ENCODE measurements around the gene ARHGAP22.

Gene ARHGAP22

GRCh38 chr10:48633381-48634197 lies 28.7 kb upstream of the ARHGAP22 start:
- DNase-seq (ENCODE audit: low spot score): no peak

DNA sequence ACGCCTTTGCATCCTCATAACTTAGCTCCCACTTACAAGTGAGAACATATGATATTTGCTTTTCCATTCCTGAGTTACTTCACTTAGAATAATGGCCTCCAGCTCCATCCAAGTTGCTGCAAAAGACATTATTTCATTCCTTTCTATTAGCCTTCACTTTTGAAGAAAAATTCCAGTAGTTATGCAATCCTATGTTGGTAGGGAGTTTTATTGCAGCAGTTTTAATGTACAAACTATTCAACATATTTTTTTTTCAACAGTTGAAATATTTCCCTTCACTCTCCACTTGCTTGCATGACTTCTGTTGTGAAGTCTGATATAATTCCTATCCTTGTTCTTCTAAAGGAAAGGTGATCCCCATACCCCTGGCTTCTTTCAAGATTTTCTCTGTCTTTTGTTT lies 27.3 kb upstream of the ARHGAP22 start:
- peak; percentile 32 for DNase-seq (ENCODE audit: low spot score)

DNA sequence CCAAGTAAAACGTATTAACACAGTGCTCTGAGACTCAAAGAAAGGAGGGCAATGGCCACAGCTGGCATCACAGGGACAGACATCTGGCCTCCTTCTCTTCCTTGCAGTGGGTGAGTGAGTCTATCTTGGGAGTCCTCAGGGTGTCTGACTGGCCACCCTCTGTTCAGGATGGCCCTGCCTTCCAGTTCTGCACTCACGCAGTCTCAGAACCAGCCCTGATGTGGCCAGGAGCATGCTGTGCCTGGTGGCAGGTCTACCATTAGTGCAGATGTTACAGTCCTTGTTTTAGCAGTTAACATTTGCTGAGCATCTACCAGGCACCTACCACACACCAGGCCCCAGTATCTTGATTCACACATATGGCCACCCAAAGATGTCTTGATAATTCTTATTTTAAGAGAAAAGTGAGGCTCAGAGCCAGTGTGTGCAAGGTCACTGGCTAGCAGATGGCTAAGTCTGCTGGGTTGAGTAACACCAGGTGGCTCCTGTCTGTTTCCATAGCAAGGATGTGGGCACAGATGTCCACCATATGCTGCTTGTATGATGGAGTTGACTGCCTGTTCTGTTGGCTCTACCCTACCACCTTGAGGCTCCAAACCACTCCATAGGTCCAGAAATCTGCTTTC lies 23.2 kb upstream of the ARHGAP22 start:
- peak; percentile 24 for DNase-seq (ENCODE audit: low spot score)

DNA sequence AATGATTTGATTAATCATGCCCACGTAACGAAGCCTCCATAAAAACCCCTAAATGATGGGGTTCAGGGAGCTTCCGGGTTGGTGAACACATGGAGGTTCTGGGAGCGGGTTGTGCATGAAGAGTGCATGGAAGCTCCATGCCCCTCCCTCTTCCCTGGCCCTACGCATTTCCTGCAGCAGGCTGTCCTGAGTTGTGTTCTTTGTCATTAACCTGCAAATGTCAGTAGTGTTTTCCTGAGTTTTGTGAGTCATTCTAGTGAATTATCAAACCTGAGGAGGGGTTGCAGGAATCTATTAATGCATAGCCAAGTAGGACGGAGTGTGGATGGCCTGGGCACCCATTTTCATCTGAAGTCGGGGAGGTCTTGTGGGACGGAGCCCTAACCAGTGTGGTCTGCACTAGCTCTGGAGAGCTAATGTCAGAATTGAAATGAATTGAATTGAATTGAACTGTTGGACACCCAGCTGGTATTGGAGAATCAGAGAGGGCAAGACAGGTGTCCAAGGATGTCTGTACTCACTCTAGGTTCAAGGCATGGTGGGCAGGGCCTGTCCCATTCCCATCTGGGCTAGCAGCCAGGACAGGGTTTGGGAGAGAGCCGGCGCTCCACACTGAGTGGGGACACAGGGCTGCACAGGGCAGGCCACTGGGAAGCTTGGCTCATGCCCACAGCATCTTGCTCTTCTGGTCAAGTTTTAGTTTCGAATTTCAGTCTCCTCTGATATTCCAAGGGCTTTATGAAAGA lies 22.3 kb upstream of the ARHGAP22 start:
- no peak for DNase-seq (ENCODE audit: low spot score)

- no peak for DNase-seq (ENCODE audit: low spot score)
Measured at GRCh38 chr10:48626447-48626846, 21.6 kb upstream of the ARHGAP22 start.

DNA sequence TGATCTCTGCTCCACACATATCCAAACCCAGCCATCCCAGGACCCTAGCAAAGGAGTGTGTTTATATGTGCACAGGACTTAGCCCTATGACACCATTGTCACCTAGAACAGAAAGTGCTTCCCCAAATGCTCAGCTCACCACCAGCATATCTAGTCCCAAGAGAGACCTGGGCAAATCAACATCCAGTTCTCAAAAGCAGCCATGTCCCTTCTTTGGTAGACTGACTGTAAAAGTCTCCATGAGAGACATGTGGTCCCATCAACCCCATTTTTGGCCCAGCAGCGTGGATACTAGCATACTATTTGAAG lies 20.9 kb upstream of the ARHGAP22 start:
- no peak for DNase-seq (ENCODE audit: low spot score)

- DNase-seq (ENCODE audit: low spot score): no peak
Measured at GRCh38 chr10:48623607-48624132, 18.8 kb upstream of the ARHGAP22 start.

DNA sequence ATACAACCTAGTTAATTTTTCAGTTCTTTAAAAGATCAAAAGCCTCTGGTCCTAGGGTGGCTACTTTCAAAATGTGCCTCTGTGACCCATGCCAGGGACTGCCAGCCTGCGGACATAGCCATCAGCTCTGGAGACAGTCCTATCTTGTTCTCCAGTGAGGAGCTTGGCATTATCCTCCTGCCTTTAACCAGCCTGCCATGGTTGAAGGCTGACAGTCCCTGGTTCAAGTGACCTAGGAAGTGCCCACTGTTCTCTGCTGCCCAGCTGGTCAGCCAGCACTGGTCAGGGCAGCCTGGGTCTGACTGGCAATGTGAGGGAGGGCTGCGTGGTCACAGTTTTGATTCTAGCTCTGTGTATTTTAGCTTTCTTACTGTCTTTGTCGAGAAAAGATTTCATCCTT lies 18.1 kb upstream of the ARHGAP22 start:
- no peak for DNase-seq (ENCODE audit: low spot score)

GRCh38 chr10:48620719-48621118 lies 15.8 kb upstream of the ARHGAP22 start:
- DNase-seq (ENCODE audit: low spot score): no peak

- no peak for DNase-seq (ENCODE audit: low spot score)
Measured at GRCh38 chr10:48616436-48616835, 11.6 kb upstream of the ARHGAP22 start.

DNA sequence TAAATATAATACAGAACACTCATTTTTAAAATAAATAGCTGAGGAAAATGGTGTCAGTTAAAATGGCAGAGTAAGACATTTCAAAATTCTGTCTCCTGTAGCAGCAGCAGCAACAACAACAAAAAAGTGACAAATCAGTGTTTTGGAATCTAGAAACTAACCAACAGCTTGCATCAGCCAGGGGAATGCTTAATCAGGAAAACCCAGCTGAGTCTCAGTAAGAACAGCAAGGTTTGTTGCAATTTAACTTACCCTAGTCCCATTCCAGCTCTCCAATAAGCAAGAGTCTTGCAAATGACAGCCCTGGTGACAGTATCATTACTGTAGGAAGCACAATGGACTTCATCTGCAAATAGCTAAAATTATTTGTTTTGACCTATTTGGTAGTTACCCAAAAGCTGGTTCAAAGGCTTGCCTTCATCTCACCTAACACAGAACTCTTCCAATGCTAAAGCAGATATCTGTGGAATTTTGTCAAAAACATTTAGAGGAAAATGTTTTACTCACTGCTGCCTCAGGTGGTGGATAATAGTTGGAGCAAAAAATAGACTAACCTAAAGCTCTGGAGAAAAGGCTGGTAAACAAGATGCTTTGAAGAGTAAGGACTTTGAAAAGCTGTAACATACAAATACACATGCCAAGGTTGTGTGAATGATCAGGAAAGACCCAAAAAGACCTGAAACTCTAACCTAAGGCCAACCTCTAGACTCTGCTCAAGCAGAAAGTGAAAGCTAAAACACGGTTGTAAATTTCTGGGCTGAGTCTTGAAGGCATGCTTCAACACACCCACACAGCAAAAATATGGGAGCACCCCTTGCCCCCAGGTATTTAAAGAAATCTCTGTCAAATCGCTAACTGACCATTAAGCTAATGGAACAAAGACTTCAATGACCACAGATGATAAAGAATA lies 9.9 kb upstream of the ARHGAP22 start:
- DNase-seq (ENCODE audit: low spot score): peak; percentile 63

DNA sequence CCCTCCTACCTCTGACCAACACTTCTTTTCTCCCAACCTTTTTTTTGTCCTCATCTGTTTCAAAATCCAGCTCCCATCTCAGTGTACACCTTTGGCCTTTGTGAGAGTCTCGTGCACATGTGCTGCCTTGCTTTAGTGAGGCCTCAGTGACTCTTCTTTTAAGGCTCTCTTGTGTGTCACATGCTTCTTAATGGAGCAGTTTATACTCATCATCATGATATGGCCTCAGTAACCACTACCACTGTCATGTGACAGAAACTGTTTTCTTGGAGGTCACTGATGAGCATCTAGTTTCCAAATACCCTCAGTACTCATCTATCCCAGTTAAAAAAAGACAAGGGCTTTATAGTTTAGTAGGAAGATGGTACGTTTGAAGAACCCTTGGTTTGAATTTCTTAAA lies 8.1 kb upstream of the ARHGAP22 start:
- DNase-seq (ENCODE audit: low spot score): no peak

DNA sequence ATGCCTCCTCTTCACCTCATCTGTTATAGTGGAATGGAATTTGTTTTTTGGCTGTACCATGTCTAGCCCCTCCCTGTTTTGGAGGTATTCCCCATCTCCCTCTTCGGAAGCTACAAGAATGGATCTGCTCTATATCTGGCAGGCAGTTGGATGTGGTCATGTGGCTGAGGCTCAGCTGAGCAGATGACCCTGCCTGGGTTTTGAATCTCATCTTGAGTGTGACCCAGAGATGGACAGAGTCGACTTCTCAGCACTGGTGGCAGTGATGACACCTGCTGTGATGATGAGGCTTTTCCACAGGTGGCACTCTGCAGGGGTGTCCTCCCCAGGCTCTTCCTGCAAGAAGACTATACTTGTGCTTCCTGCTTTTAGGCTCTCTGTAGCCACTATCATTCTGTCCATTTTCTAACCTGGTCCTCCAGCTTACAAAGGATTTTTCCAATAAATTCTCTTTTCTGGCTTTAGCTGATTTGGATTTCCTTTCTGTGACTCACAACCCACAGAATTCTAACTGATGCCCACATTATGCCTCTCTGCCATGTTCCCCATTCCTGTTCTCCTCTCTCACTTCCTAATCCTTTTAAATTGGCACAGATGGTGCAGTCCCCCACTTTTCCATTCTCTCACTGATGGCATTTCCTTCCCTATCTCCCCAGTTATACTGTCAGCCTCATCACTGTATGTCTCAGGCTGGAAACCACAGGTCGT lies 7.5 kb upstream of the ARHGAP22 start:
- DNase-seq (ENCODE audit: low spot score): peak; percentile 55

- no peak for DNase-seq (ENCODE audit: low spot score)
Measured at GRCh38 chr10:48611133-48611532, 6.3 kb upstream of the ARHGAP22 start.

DNA sequence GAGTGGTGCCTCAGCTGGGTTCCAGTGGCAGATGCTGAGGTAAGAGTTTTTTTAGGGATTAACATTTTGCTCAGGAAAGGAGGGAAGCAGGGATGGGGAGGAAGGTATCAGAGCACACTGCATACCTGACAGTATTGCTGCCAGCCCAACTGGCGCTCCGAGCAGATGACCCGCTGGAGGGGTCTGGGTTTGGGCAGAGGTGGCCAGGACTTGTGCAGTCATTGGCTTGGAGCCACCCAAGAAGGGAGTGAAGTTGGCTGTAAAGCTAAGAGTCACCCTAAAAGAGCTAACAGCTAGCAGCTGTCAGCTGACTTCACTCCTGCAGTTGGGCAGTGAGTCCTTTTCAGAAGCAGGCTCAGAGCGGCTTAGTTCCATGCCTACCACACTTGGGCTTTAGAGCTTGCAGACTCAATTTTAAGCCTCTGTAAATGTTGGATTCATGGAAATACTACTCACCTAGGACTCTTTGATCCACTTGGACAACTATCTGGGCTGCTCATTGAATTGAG lies 5.8 kb upstream of the ARHGAP22 start:
- DNase-seq (ENCODE audit: low spot score): no peak

DNA sequence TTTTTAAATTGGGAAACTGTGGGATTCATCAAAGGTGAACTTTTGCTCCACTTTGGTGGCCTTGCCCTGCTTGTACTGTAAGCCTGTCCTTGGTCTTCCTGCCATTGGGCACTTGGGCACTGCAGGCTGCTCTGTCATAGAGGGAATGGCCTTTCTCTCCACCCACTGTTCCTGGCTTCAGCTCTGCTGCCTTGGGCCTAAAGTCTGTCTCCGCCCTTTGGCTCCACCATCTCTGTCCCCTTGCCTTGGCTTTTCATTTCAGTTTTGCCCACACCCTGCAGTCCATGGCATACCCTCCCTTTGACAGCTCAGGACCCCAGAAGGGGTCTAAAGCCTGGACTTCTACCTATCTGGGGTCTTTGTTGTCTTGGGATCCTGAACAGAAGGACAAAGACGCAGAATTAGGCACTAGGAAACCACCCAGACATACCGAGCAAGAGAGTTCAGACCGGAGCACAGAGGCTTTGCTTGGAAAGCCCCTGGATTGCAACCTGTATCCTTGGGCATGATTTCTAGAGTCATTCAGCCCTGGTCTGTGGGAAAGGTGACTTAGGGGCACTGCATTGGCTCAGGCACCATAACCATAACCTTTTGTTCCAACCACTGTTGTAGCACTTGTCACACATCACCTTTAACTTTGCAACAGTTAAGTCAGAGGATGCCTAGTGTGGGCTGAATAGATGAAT lies 5.2 kb upstream of the ARHGAP22 start:
- DNase-seq (ENCODE audit: low spot score): no peak

- DNase-seq (ENCODE audit: low spot score): no peak
Measured at GRCh38 chr10:48609441-48609840, 4.6 kb upstream of the ARHGAP22 start.

- no peak for DNase-seq (ENCODE audit: low spot score)
Measured at GRCh38 chr10:48608976-48609375, 4.1 kb upstream of the ARHGAP22 start.

DNA sequence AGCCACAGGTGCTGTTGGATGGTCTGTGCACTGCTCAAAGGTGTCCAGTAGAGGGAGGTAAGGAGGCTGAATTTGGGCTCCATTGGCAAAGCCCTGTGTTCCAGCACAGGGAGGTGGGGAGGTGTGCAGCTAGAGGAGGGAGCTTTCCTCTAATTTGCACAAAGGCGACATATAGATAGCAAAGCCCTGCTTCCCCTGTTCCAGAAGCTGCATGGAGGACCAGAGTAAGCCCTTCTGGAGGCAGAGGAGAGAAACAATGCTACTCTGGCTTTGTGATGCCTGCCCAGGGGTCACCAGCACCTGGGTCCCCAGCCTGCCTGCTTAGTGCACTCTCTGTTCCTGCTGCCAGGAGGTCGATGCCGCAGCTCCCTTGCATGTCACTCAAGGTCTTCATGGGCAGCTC lies 3.4 kb upstream of the ARHGAP22 start:
- peak; percentile 44 for DNase-seq (ENCODE audit: low spot score)
